Measurements from ENCODE around the gene FBXL14. TPM values are rescaled to one million over a fixed set of nuclear protein-coding genes. Genes with fewer than 3 reads are reported as not detected.

FBXL14 gene
- total RNA-seq, 4 donors from 2014 or later: 1.5 to 17.4 (median 13.5) TPM

Other genes with a start within 250 kb of the FBXL14 start
- gene WNT5B, start 34.6 kb upstream of the FBXL14 start, total RNA-seq: 10 to 100 TPM in 1 of 4 donors, 1 to 10 TPM in 2, not detected in 1; 5.9 to 20.9 (median 7.2) TPM
- 10 to 100 TPM; 30.3 to 71.2 (median 42.3) TPM for gene ADIPOR2, start 96.5 kb upstream of the FBXL14 start, total RNA-seq
- not detected for gene LRTM2, start 226.0 kb upstream of the FBXL14 start, total RNA-seq